ENCODE measurements around the gene TARBP1.
"Not testable (repeated sequence)": the region's sequence is repeated elsewhere in the genome, so short reads cannot be mapped to it uniquely, and the experiment has no call there.

The TARBP1 gene

GRCh38 chr1:234507089-234507488, 28.1 kb upstream of the TARBP1 start:
- no peak for DNase-seq (ENCODE audit: low read depth)

GRCh38 chr1:234505769-234506102, 26.8 kb upstream of the TARBP1 start:
- DNase-seq (ENCODE audit: low read depth): no peak

GRCh38 chr1:234504969-234505768, 26.2 kb upstream of the TARBP1 start:
- no peak for DNase-seq (ENCODE audit: low read depth)

- not testable (repeated sequence) for DNase-seq (ENCODE audit: low read depth)
Measured at GRCh38 chr1:234504251-234504650, 25.3 kb upstream of the TARBP1 start.

GRCh38 chr1:234503193-234504050, 24.4 kb upstream of the TARBP1 start:
- DNase-seq (ENCODE audit: low read depth): no peak

GRCh38 chr1:234502785-234503184, 23.8 kb upstream of the TARBP1 start:
- no peak for DNase-seq (ENCODE audit: low read depth)

- no peak for DNase-seq (ENCODE audit: low read depth)
Measured at GRCh38 chr1:234500269-234500668, 21.3 kb upstream of the TARBP1 start.

GRCh38 chr1:234499943-234500245, 20.9 kb upstream of the TARBP1 start:
- no peak for DNase-seq (ENCODE audit: low read depth)

- DNase-seq (ENCODE audit: low read depth): peak; percentile 70
Measured at GRCh38 chr1:234499119-234499942, 20.4 kb upstream of the TARBP1 start.

GRCh38 chr1:234498448-234499118, 19.6 kb upstream of the TARBP1 start:
- DNase-seq (ENCODE audit: low read depth): no peak

- no peak for DNase-seq (ENCODE audit: low read depth)
Measured at GRCh38 chr1:234497589-234497988, 18.6 kb upstream of the TARBP1 start.

- no peak for DNase-seq (ENCODE audit: low read depth)
Measured at GRCh38 chr1:234495231-234495990, 16.4 kb upstream of the TARBP1 start.

- DNase-seq (ENCODE audit: low read depth): no peak
Measured at GRCh38 chr1:234494049-234494448, 15.1 kb upstream of the TARBP1 start.

- DNase-seq (ENCODE audit: low read depth): no peak
Measured at GRCh38 chr1:234490793-234491479, 12.0 kb upstream of the TARBP1 start.

GRCh38 chr1:234489698-234490077, 10.7 kb upstream of the TARBP1 start:
- DNase-seq (ENCODE audit: low read depth): no peak

GRCh38 chr1:234489007-234489697, 10.2 kb upstream of the TARBP1 start:
- DNase-seq (ENCODE audit: low read depth): no peak

GRCh38 chr1:234488054-234489006, 9.4 kb upstream of the TARBP1 start:
- no peak for DNase-seq (ENCODE audit: low read depth)

- no peak for DNase-seq (ENCODE audit: low read depth)
Measured at GRCh38 chr1:234486858-234487840, 8.2 kb upstream of the TARBP1 start.

Data from stimulated activated CD8-positive, alpha-beta memory T cell treated with anti-CD3 and anti-CD28 coated beads, Interleukin-12 subunit alpha, Interleukin-12 subunit beta, amount 100 ng/mL, for 4 hours (primary cell).